ENCODE data around the gene COTL1.

COTL1 gene

DNA sequence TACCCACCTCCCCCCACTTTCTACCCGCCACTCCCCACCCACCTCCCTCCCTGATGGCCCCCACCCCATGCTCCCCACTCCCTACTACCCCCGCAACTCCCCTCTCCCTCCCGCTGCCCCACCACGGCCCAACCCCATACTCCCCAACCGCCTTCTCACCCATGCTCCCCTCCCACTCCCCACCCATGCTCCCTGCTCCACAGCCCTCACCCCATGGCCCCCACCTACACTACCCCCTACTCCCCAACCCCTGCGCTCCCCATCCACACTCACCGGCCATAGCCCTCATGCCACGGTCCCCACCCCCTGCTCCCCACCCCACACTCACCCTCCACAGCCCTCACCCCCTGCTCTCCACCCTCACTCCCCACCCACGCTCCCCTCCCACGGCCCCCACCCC lies 13.9 kb downstream of the COTL1 start:
- peak overlapping the region; percentile 90 for H3K27ac Mint-ChIP-seq
- no peaks in the 10 kb centered on the region for H3K9me3 Mint-ChIP-seq
- H3K36me3 Mint-ChIP-seq (ENCODE audit: low read depth): peaks cover 78% of the 10 kb centered on the region
- no peak overlapping the region for H3K4me3 Mint-ChIP-seq
- no peak for DNase-seq (ENCODE audit: low spot score)
- no peaks in the 10 kb centered on the region for H3K27me3 Mint-ChIP-seq (ENCODE audit: low read depth)
- peaks cover 82% of the 10 kb centered on the region for H3K4me1 Mint-ChIP-seq (ENCODE audit: low read depth)

DNA sequence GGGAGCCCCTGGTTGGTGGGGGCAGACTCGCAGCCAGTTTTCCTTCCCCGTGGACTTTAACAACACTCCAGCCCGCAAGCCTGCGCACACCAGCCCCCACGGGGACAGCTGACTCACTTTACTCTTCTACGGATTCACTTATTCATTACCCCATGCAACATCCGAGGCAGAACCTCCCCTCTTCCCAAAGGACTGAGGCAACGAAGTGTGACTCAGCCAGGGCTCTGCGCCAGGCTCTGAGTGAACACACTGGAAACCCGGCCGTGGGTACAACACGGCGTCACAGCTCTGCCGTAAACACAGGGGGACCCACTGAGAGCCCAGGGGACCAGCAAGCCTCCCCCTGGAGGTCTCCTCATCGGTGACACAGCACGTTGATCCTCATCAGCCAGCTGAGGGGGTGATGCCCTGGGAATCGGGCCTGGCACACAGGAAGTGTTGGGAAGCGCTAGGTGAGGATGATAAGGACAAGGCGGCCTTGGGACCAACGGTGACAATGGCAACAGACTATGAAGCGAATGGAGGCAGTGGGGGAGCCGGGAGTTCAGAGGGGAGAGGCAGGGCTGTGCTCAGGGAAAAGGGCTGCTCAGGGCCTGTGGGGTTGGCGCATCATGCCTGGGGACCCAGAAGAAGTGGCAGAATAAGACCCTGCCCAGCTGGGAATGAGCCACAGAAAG lies 14.6 kb downstream of the COTL1 start:
- DNase-seq (ENCODE audit: low spot score): no peak
- Mint-ChIP-seq H3K27me3 (ENCODE audit: low read depth) (no peaks in the 10 kb centered on the region), H3K4me1 (ENCODE audit: low read depth) (peaks cover 79% of the 10 kb centered on the region), H3K4me3 (peak overlapping the region; percentile 63), H3K36me3 (ENCODE audit: low read depth) (peaks cover 75% of the 10 kb centered on the region), H3K27ac (peak overlapping the region; percentile 85), H3K9me3 (no peaks in the 10 kb centered on the region)

DNA sequence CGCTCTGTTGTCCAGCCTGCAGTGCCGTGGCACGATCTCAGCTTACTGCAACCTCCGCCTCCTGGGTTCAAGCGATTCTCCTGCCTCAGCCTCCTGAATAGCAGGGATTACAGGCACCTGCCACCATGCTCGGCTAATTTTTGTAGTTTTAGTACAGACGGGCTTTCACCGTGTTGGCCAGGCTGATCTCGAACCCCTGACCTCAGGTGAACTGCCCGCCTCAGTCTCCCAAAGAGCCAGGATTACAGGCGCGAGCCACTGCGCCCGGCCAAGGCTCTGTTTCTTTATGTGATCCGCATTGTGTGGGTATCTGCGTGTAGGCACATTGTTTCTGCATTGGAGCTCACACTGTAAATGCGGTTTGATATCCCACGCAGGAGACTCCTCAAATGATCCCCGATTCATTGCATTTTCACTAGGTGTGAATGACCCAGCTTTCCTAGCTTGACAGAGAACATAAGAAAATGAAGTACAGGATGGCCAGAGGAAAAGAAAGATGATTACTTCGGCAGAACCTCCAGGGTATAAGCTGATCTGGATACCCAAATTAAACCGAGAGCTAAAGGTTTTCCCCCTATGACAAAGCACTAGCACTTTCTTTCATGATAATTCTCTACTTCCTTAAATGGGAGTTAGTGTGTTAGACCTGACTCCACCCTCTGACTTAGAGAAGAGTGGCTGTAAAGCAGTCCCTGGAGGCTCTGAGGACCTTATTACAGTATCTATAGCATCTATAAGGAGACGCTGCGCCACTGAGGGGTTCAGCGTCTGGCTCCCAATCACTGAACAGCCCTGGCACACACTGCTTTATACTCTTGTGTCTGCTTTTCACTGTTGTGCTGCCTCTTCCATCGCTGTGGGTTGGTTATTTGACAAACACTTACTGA lies 17.3 kb downstream of the COTL1 start:
- peak overlapping the region; percentile 87 for H3K4me3 Mint-ChIP-seq
- H3K27ac Mint-ChIP-seq: peak overlapping the region; percentile 94
- peaks cover 75% of the 10 kb centered on the region for H3K4me1 Mint-ChIP-seq (ENCODE audit: low read depth)
- peak; percentile 48 for DNase-seq (ENCODE audit: low spot score)
- peaks cover 76% of the 10 kb centered on the region for H3K36me3 Mint-ChIP-seq (ENCODE audit: low read depth)
- no peaks in the 10 kb centered on the region for H3K27me3 Mint-ChIP-seq (ENCODE audit: low read depth)
- H3K9me3 Mint-ChIP-seq: no peaks in the 10 kb centered on the region

DNA sequence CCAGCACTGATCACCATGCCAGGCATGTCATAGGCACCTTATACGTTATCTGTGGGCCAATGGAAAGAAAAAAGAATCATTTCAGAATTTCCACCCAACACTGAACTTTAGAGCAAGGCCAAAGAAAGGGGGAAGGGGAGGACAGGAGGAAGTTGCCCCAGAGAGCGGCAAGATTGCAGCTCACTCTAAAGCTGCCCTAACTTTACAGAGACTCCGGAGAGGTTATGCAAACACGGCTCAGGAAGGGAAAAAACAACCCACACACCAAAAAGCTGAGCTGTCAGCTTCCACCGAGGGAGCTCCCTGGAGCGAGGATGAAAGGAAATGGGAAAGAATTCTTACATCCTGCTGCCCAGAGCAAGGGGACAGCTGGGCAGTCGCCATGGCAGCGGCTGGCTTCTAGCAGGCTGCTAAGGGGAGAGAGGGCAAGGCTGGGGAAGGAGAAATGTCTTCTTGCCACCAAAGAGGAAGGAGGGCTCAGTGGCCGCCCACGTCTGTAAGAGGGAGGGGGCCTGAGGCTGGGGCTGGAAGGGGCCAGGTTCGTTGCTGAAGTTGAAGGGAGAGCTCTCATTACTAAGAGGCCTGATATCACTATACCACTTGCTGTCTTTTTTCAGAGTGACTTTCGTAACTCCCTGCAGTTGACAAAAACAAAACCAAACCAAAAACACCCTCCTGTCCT lies 18.2 kb downstream of the COTL1 start:
- H3K27me3 Mint-ChIP-seq (ENCODE audit: low read depth): no peaks in the 10 kb centered on the region
- H3K4me3 Mint-ChIP-seq: peak overlapping the region; percentile 87
- peak; percentile 84 for DNase-seq (ENCODE audit: low spot score)
- H3K9me3 Mint-ChIP-seq: no peaks in the 10 kb centered on the region
- peaks cover 76% of the 10 kb centered on the region for H3K4me1 Mint-ChIP-seq (ENCODE audit: low read depth)
- H3K36me3 Mint-ChIP-seq (ENCODE audit: low read depth): peaks cover 75% of the 10 kb centered on the region
- peak overlapping the region; percentile 94 for H3K27ac Mint-ChIP-seq

DNA sequence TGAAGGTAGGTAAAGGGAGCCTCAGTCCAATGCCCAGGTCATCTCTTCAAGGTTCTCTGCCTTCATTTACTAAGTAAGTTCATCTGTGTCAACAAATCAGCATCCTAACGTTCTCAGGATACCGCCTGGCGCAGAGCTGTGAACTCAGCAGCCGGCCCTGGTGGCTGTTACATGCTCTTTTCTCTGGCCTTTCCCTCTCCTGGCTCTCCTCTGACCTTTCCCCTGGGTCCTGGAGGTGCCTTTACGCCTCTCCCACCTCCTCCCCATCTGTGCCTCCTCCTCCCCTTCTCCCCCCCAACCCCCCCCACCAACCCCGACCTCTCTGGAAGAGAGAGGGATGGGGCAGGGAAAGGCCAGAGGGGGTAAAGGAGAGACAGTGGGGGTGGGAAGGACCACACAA lies 19.5 kb downstream of the COTL1 start:
- Mint-ChIP-seq H3K4me1 (ENCODE audit: low read depth) (peaks cover 80% of the 10 kb centered on the region), H3K36me3 (ENCODE audit: low read depth) (peaks cover 78% of the 10 kb centered on the region), H3K27me3 (ENCODE audit: low read depth) (no peaks in the 10 kb centered on the region), H3K9me3 (no peaks in the 10 kb centered on the region), H3K27ac (peak overlapping the region; percentile 94), H3K4me3 (peak overlapping the region; percentile 88)
- no peak for DNase-seq (ENCODE audit: low spot score)

DNA sequence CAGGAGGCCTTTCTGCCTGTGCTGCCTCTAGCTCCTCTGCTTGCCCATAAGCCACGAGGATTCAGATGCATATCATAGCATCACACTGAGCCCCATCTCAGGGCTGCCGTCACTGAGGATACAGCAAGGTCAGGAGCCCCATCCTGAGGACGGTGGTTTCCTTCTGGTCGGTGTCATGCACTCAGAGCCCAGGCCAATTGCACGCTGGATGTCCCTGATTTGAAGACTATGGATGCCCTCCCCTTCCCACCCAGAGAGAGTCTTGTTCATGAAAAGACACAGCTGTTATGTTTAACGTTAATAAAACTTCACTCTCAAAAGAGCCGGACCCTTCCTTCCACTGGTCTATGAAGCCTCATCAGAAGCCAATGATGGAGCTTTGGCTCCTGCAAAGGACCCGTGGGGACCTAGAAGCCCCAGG lies 19.9 kb downstream of the COTL1 start:
- H3K36me3 Mint-ChIP-seq (ENCODE audit: low read depth): peaks cover 76% of the 10 kb centered on the region

DNA sequence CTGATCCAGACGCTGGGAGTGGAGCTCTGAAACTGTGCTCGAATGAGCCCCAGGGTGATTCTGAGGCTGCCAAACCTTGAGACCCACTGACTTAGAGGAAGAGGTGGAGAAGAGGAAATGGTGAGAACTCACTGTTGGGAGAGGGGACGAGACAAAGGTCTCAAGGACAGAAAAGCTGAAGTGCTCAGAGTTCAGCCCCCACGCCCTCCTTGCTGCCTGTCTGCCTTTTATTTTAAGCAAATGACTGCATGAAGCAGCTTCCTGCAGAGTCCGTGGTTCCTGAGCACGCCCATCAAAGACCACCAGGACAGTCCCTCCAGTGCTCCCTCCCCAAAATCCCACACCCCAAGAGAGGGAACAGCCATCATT lies 20.4 kb downstream of the COTL1 start:
- Mint-ChIP-seq H3K27me3 (ENCODE audit: low read depth) (no peaks in the 10 kb centered on the region), H3K36me3 (ENCODE audit: low read depth) (peaks cover 78% of the 10 kb centered on the region), H3K4me3 (peak overlapping the region; percentile 88), H3K4me1 (ENCODE audit: low read depth) (peaks cover 79% of the 10 kb centered on the region), H3K27ac (peak overlapping the region; percentile 94), H3K9me3 (no peaks in the 10 kb centered on the region)
- DNase-seq (ENCODE audit: low spot score): no peak

More for the DNA sequence above, 19.9 kb downstream of the COTL1 start:
- H3K9me3 Mint-ChIP-seq: no peaks in the 10 kb centered on the region
- no peaks in the 10 kb centered on the region for H3K27me3 Mint-ChIP-seq (ENCODE audit: low read depth)
- no peak for DNase-seq (ENCODE audit: low spot score)
- peak overlapping the region; percentile 88 for H3K4me3 Mint-ChIP-seq
- H3K4me1 Mint-ChIP-seq (ENCODE audit: low read depth): peaks cover 78% of the 10 kb centered on the region
- peak overlapping the region; percentile 94 for H3K27ac Mint-ChIP-seq

DNA sequence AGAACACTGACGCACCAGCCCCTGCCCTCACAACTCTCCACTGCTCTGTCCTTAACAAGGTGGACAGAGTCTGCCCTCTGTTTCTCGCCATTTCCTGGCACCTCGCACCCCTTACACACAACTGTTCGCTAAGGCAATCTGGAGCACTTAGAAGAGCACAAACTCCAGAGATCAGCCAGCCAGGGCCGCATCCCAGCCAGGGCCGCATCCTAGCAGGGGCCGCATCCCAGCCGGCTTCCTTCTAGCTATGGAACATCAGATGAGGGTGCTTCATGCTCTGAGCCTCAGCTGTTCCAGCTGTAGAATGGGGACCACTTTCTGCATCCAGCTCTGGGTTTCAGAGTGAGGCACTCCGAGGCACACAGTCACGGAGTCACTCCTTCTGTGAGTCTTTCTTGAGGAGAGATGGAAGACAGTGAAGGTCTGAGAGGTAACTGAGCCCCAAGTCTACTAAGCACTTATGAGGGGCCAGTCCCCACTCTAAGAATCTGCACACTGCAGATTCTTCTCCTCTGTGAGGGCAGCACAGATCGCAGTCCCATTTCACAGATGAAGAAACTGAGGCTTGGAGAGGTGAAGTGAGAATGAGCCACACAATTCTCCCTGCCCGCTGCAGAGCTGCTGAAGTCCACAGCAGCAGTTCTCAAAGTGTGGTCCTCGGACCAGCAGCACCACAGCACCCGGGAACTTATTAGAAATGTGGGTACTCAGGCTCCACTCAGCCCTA lies 20.9 kb downstream of the COTL1 start:
- Mint-ChIP-seq H3K9me3 (no peaks in the 10 kb centered on the region), H3K27ac (peak overlapping the region; percentile 94), H3K4me3 (peak overlapping the region; percentile 88), H3K36me3 (ENCODE audit: low read depth) (peaks cover 81% of the 10 kb centered on the region), H3K4me1 (ENCODE audit: low read depth) (peaks cover 81% of the 10 kb centered on the region), H3K27me3 (ENCODE audit: low read depth) (no peaks in the 10 kb centered on the region)
- no peak for DNase-seq (ENCODE audit: low spot score)

DNA sequence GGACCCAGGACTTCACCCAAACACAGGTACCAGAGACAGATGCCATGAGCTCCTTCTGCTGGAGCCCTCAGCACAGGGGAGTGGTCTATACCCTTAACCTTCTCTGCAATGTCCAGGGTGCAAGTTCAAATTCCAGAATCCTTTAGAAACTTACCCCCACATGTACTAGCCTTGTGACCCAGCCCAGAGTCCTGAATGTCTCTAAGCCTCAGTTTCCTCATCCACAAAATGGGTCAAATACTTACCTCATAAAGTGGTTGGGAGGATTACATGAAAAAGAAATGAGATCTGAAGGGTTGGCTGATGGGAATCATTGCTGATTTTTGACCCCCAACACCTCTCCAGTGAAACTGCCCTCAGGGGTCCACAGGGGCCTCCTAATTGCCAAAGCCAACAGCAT lies 21.7 kb downstream of the COTL1 start:
- Mint-ChIP-seq H3K9me3 (no peaks in the 10 kb centered on the region), H3K4me3 (peak overlapping the region; percentile 88), H3K27ac (peak overlapping the region; percentile 64), H3K27me3 (ENCODE audit: low read depth) (no peaks in the 10 kb centered on the region), H3K36me3 (ENCODE audit: low read depth) (peaks cover 78% of the 10 kb centered on the region), H3K4me1 (ENCODE audit: low read depth) (peaks cover 76% of the 10 kb centered on the region)
- no peak for DNase-seq (ENCODE audit: low spot score)

DNA sequence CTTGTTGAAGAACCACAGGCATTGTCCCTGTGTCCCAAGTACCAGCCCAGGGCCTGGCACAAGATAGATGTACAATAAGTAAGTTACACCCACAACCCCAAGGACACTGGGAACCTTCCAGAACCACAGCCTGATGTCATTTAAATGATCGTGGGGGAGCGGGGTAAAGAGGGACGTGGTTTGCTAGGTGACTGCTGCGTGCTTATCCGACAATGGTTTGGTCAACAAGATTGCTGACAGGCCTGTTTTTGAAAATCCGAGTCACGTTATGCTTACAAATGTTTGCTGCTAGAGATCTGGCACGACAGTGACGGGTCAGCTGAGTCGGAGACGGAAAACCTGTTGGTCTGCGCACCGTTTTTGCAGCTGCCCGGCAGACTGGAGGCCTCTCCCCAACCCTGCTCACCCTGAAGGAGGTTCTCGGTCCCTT lies 22.8 kb downstream of the COTL1 start:
- no peak for DNase-seq (ENCODE audit: low spot score)
- Mint-ChIP-seq H3K4me3 (peak overlapping the region; percentile 88), H3K9me3 (no peaks in the 10 kb centered on the region), H3K27ac (peak overlapping the region; percentile 96), H3K36me3 (ENCODE audit: low read depth) (peaks cover 74% of the 10 kb centered on the region), H3K4me1 (ENCODE audit: low read depth) (peaks cover 65% of the 10 kb centered on the region), H3K27me3 (ENCODE audit: low read depth) (no peaks in the 10 kb centered on the region)

DNA sequence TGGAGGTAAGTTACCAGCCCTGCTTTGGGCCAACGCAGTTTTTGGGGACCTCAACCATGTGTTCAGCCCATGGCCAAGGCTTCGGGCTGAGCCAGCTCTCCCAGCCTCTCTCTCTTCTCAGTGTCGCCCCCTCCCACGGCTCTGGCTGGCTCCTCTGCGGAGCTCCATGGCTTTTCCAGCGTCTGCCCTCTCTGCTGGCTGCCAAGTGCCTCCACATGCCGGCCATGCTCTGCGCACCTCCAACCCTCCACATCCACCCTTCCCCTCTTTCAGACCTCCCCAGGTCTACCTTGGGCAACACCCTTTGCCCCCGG lies 23.2 kb downstream of the COTL1 start:
- Mint-ChIP-seq H3K36me3 (ENCODE audit: low read depth) (peaks cover 74% of the 10 kb centered on the region), H3K4me3 (peak overlapping the region; percentile 88), H3K27me3 (ENCODE audit: low read depth) (no peaks in the 10 kb centered on the region), H3K4me1 (ENCODE audit: low read depth) (peaks cover 61% of the 10 kb centered on the region), H3K9me3 (no peaks in the 10 kb centered on the region), H3K27ac (peak overlapping the region; percentile 96)
- DNase-seq (ENCODE audit: low spot score): no peak

DNA sequence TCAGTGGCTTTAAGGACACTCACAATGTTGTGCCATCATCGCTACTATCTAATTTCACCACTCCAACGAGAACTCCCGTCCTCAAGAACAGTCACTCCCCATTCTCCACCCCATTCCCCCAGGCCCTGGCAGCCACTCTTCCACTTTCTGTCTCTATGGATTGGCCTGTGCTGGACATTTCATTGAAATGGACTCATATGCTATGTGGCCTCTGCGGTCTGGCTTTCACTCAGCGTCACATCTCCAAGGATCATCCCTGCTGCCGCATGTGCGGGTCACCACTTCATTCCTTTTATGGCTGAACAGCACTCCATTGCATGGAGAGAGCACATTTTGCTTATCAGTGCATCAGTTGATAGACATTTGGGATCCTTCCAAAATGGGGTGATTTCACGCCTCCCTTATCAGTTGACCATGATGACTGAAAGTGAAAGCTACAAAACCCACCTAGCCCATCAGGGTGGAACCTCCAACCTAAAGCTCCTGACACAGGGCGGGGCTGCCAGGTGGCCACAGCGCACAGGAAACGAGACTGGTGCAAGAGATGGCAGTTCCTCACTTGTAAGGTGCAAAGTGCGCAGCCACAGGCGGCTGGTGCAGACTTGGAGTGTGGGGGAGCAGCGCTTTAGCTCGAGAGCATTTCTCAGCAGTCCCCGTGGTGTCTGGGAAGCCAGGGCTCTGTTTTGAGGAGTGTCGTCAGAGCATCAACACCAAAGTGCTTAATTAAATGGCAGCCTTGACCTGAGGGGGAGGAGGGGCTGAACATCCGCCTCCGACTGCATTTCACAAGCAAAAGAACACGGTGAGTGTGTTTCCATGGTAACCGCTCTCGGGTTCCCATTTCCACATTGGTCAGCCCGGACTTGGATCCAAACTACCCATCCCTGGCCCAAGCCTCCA lies 23.8 kb downstream of the COTL1 start:
- Mint-ChIP-seq H3K4me3 (peak overlapping the region; percentile 88), H3K27ac (peak overlapping the region; percentile 96), H3K36me3 (ENCODE audit: low read depth) (peaks cover 74% of the 10 kb centered on the region), H3K27me3 (ENCODE audit: low read depth) (no peaks in the 10 kb centered on the region), H3K9me3 (no peaks in the 10 kb centered on the region), H3K4me1 (ENCODE audit: low read depth) (peaks cover 55% of the 10 kb centered on the region)
- peak; percentile 76 for DNase-seq (ENCODE audit: low spot score)

DNA sequence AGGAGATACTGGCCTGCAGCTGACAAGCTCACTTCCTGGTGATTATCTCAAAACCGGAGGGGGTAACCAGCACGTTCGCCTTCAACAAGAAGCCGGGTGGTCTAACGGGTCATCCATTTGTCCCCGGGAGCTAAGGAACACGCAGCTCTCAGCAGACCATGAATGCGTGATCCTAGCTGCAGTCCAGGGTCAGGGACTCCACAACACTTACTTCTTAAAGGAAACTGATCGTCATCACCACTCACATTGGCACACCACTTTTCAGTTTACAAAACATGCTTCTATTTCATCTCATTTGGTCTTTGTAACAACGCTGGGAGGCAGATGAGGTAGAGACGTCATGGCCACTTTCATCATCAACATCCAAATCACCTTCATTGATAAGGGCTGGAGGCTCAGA lies 25.2 kb downstream of the COTL1 start:
- H3K9me3 Mint-ChIP-seq: no peaks in the 10 kb centered on the region
- no peaks in the 10 kb centered on the region for H3K27me3 Mint-ChIP-seq (ENCODE audit: low read depth)
- H3K36me3 Mint-ChIP-seq (ENCODE audit: low read depth): peaks cover 74% of the 10 kb centered on the region
- DNase-seq (ENCODE audit: low spot score): no peak
- H3K4me3 Mint-ChIP-seq: peak overlapping the region; percentile 57
- peak overlapping the region; percentile 69 for H3K27ac Mint-ChIP-seq
- H3K4me1 Mint-ChIP-seq (ENCODE audit: low read depth): peaks cover 49% of the 10 kb centered on the region

Measured in T-helper 2 cell treated with Interferon-gamma antibody and Interleukin-4, amounts not matched to agents 5 μg/mL and 100 μg/mL, for 36 hours (primary cell).